Osteocyte (in vitro differentiated cells): ENCODE results near the gene CFHR5. TPM values are rescaled to one million over a fixed set of nuclear protein-coding genes. Genes with fewer than 3 reads are reported as not detected.

Experiments
- DNase-seq: peaks from one replicate; pipeline ENCODE4 v3.0.0; 2021; ENCODE audit warnings: mixed read lengths; ENCODE audit not compliant: unreplicated experiment; ENCODE audit errors: extremely low spot score
- H3K27ac Mint-ChIP-seq: one replicate; pipeline ENCODE4 v1.8.0; 2021; ENCODE audit warnings: mild to moderate bottlenecking, mixed read lengths; ENCODE audit not compliant: unreplicated experiment
- H3K27me3 Mint-ChIP-seq: one replicate; pipeline ENCODE4 v1.8.0; 2021; ENCODE audit warnings: mixed read lengths; ENCODE audit not compliant: unreplicated experiment
- H3K36me3 Mint-ChIP-seq: one replicate; pipeline ENCODE4 v1.8.0; 2021; ENCODE audit warnings: mixed read lengths; ENCODE audit not compliant: unreplicated experiment
- H3K4me1 Mint-ChIP-seq: one replicate; pipeline ENCODE4 v1.8.0; 2021; ENCODE audit warnings: mixed read lengths; ENCODE audit not compliant: unreplicated experiment
- H3K4me3 Mint-ChIP-seq: one replicate; pipeline ENCODE4 v1.8.0; 2021; ENCODE audit warnings: mild to moderate bottlenecking, moderate library complexity, mixed read lengths; ENCODE audit not compliant: unreplicated experiment
- H3K9me3 Mint-ChIP-seq: one replicate; pipeline ENCODE4 v1.8.0; 2021; ENCODE audit warnings: mixed read lengths; ENCODE audit not compliant: unreplicated experiment
- CTCF ChIP-seq: fragments of 200-600 bp; sonication (generic); IDR thresholded peaks from 2 replicates; pipeline ENCODE4 v1.5.0; 2021; ENCODE audit warnings: antibody characterized with exemption, mild to moderate bottlenecking, moderate library complexity
- total RNA-seq: library from RNA; stranded (reverse); gene quantifications from 2 replicates; pipeline ENCODE4 v1.2.1, GENCODE V29; 2021

Gene CFHR5
- total RNA-seq, 1 donor from 2014 or later = not detected

GRCh38 chr1:197003132-197003531 lies 25.8 kb downstream of the CFHR5 start:
- no peaks in the 10 kb centered on the region for H3K4me1 Mint-ChIP-seq
- no peak overlapping the region for H3K27ac Mint-ChIP-seq
- no peak overlapping the region for H3K4me3 Mint-ChIP-seq
- no peak for TF ChIP-seq CTCF
- H3K36me3 Mint-ChIP-seq = no peaks in the 10 kb centered on the region
- no peaks in the 10 kb centered on the region for H3K9me3 Mint-ChIP-seq
- peaks cover 6% of the 10 kb centered on the region for H3K27me3 Mint-ChIP-seq
- DNase-seq = no peak

- Mint-ChIP-seq H3K27ac (no peak overlapping the region), H3K4me1 (no peaks in the 10 kb centered on the region), H3K4me3 (no peak overlapping the region), H3K9me3 (peaks cover 4% of the 10 kb centered on the region), H3K27me3 (peaks cover 5% of the 10 kb centered on the region), H3K36me3 (no peaks in the 10 kb centered on the region)
- TF ChIP-seq CTCF = no peak
- DNase-seq = no peak
Measured at GRCh38 chr1:197008861-197009260, 31.5 kb downstream of the CFHR5 start.

GRCh38 chr1:197011614-197012013 lies 34.3 kb downstream of the CFHR5 start:
- H3K36me3 Mint-ChIP-seq = no peaks in the 10 kb centered on the region
- H3K4me3 Mint-ChIP-seq = no peak overlapping the region

GRCh38 chr1:197013234-197013633 lies 35.9 kb downstream of the CFHR5 start:
- H3K27me3 Mint-ChIP-seq = peaks cover 4% of the 10 kb centered on the region
- H3K27ac Mint-ChIP-seq = no peak overlapping the region
- no peak for TF ChIP-seq CTCF
- H3K36me3 Mint-ChIP-seq = no peaks in the 10 kb centered on the region
- peaks cover 4% of the 10 kb centered on the region for H3K9me3 Mint-ChIP-seq
- H3K4me1 Mint-ChIP-seq = no peaks in the 10 kb centered on the region
- no peak overlapping the region for H3K4me3 Mint-ChIP-seq
- no peak for DNase-seq

More at GRCh38 chr1:197011614-197012013, 34.3 kb downstream of the CFHR5 start:
- H3K9me3 Mint-ChIP-seq = peaks cover 4% of the 10 kb centered on the region
- H3K27me3 Mint-ChIP-seq = peaks cover 4% of the 10 kb centered on the region
- DNase-seq = no peak
- H3K4me1 Mint-ChIP-seq = no peaks in the 10 kb centered on the region
- H3K27ac Mint-ChIP-seq = no peak overlapping the region
- no peak for TF ChIP-seq CTCF

GRCh38 chr1:197016751-197017150 lies 39.4 kb downstream of the CFHR5 start:
- H3K4me1 Mint-ChIP-seq = no peaks in the 10 kb centered on the region
- H3K27ac Mint-ChIP-seq = no peak overlapping the region
- peaks cover 4% of the 10 kb centered on the region for H3K27me3 Mint-ChIP-seq
- peaks cover 2% of the 10 kb centered on the region for H3K9me3 Mint-ChIP-seq
- DNase-seq = no peak
- H3K4me3 Mint-ChIP-seq = no peak overlapping the region
- TF ChIP-seq CTCF = no peak
- H3K36me3 Mint-ChIP-seq = peaks cover 2% of the 10 kb centered on the region
